ENCODE results near the gene CDH24.

- TF ChIP-seq POLR2A (IDR thresholded peaks at IDR 0.05): no peak
- TF ChIP-seq EP300 (IDR thresholded peaks at IDR 0.05): no peak
- TF ChIP-seq, protein P1, sequence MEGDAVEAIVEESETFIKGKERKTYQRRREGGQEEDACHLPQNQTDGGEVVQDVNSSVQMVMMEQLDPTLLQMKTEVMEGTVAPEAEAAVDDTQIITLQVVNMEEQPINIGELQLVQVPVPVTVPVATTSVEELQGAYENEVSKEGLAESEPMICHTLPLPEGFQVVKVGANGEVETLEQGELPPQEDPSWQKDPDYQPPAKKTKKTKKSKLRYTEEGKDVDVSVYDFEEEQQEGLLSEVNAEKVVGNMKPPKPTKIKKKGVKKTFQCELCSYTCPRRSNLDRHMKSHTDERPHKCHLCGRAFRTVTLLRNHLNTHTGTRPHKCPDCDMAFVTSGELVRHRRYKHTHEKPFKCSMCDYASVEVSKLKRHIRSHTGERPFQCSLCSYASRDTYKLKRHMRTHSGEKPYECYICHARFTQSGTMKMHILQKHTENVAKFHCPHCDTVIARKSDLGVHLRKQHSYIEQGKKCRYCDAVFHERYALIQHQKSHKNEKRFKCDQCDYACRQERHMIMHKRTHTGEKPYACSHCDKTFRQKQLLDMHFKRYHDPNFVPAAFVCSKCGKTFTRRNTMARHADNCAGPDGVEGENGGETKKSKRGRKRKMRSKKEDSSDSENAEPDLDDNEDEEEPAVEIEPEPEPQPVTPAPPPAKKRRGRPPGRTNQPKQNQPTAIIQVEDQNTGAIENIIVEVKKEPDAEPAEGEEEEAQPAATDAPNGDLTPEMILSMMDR (IDR thresholded peaks at IDR 0.05): no peak
- TF ChIP-seq POLR2AphosphoS5 (IDR thresholded peaks at IDR 0.05): no peak
Observed at GRCh38 chr14:23069413-23069806, 12.1 kb upstream of the CDH24 start.

Data from stomach (tissue), 4 donors.